ENCODE measurements around the gene AXL. TPM values are rescaled to one million over a fixed set of nuclear protein-coding genes. Genes with fewer than 3 reads are reported as not detected.

Gene AXL
- total and polyA plus RNA-seq, 10 donors, result 2.3 to 135 (median 61.5) TPM

DNA sequence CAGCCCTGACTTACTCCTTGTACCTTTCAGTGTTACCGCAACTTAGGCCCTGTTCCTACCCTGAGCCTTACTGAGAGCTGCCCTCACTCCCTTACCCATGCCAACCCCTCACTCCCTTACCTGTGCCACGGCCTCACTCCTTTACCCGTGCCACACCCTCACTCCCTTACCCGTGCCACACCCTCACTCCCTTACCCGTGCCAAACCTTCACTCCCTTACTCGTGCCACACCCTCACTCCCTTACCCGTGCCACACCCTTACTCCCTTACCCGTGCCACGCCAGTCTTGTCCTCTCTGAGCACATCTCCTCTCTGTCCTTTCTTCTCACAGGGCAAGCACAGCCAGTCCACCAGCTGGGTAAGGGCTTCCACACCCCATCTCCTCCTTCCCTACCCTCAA, 20.3 kb downstream of the AXL start:
- no peak for DNase-seq
- Histone ChIP-seq H3K4me1 (no peaks in the 10 kb centered on the region), H3K9me3 (no peaks in the 10 kb centered on the region), H3K4me3 (no peak overlapping the region), H3K36me3 (peaks cover 0 to 60% (median 0%) of the 10 kb centered on the region in 6 donors), H3K27me3 (replicated peaks in 1 of 7) (no peaks in the 10 kb centered on the region), H3K27ac (no peak overlapping the region)
- 80 to 92% (median 82%) methylated on average over 9 of the region's 9 CpGs for WGBS, 5 donors
- intact Hi-C loops (cut with DNase I; ENCODE audit: low total_unique reads), result no loop called here
- TF ChIP-seq POLR2A (IDR thresholded peaks at IDR 0.05) (no peak), POLR2AphosphoS5 (IDR thresholded peaks at IDR 0.05) (no peak), CTCF (IDR thresholded peaks at IDR 0.05 in 8 of 11, conservative IDR thresholded peaks at IDR 0.05 in 3 of 11) (no peak)

GRCh38 chr19:41239961-41240574, 21.0 kb downstream of the AXL start:
- H3K36me3 ChIP-seq, result peaks cover 0 to 67% (median 0%) of the 10 kb centered on the region in 6 donors
- 60 to 97% (median 88%) methylated on average over 2 of the region's 2 CpGs for WGBS, 5 donors

DNA sequence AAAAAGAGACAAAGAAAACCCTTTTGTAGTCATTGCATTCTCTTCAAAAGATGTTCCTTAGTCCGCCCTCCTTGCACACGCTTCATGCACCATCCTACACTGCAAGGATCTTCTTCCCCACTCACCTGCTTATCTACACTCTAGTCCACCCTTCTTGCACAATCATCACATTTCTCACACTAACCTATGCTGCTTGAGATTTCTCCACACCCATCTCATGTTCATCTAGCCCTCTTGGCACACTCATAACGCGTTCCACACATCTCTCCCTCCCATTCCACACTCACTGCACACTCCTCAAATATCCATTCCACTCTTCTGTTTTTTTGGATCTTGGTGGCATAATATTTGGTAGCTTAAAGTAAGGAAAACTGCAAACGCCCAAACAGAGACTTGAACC, 22.8 kb downstream of the AXL start:
- H3K36me3 ChIP-seq, result peaks cover 0 to 83% (median 0%) of the 10 kb centered on the region in 6 donors
- H3K4me3 ChIP-seq, result no peak overlapping the region
- H3K9me3 ChIP-seq, result no peaks in the 10 kb centered on the region
- intact Hi-C loops (cut with DNase I; ENCODE audit: low total_unique reads), result no loop called here
- no peaks in the 10 kb centered on the region for H3K27me3 ChIP-seq (replicated peaks in 1 of 7)
- DNase-seq, result no peak
- 73 to 89% (median 83%) methylated on average over 5 of the region's 5 CpGs for WGBS, 5 donors
- TF ChIP-seq POLR2A (IDR thresholded peaks at IDR 0.05) (no peak), POLR2AphosphoS5 (IDR thresholded peaks at IDR 0.05) (no peak), CTCF (IDR thresholded peaks at IDR 0.05 in 8 of 11, conservative IDR thresholded peaks at IDR 0.05 in 3 of 11) (no peak)
- H3K27ac ChIP-seq, result no peak overlapping the region
- H3K4me1 ChIP-seq, result no peaks in the 10 kb centered on the region

More at GRCh38 chr19:41239961-41240574, 21.0 kb downstream of the AXL start:
- Histone ChIP-seq H3K4me1 (no peaks in the 10 kb centered on the region), H3K4me3 (no peak overlapping the region), H3K27me3 (replicated peaks in 1 of 7) (no peaks in the 10 kb centered on the region), H3K9me3 (no peaks in the 10 kb centered on the region), H3K27ac (no peak overlapping the region)
- no peak for DNase-seq
- intact Hi-C loops (cut with DNase I; ENCODE audit: low total_unique reads), result no loop called here
- no peak for TF ChIP-seq CTCF (IDR thresholded peaks at IDR 0.05 in 8 of 11, conservative IDR thresholded peaks at IDR 0.05 in 3 of 11)
- TF ChIP-seq POLR2A (IDR thresholded peaks at IDR 0.05), result no peak
- no peak for TF ChIP-seq POLR2AphosphoS5 (IDR thresholded peaks at IDR 0.05)

- H3K27ac ChIP-seq, result no peak overlapping the region
- no peaks in the 10 kb centered on the region for H3K27me3 ChIP-seq (replicated peaks in 1 of 7)
- WGBS, 5 donors, result 73 to 85% (median 78%) methylated on average over 4 of the region's 4 CpGs
- H3K4me1 ChIP-seq, result no peaks in the 10 kb centered on the region
- TF ChIP-seq CTCF (IDR thresholded peaks at IDR 0.05 in 8 of 11, conservative IDR thresholded peaks at IDR 0.05 in 3 of 11), result no peak
- no peak for TF ChIP-seq POLR2AphosphoS5 (IDR thresholded peaks at IDR 0.05)
- TF ChIP-seq POLR2A (IDR thresholded peaks at IDR 0.05), result no peak
- peaks cover 0 to 83% (median 0%) of the 10 kb centered on the region in 6 donors for H3K36me3 ChIP-seq
- no peaks in the 10 kb centered on the region for H3K9me3 ChIP-seq
- no peak for DNase-seq
- intact Hi-C loops (cut with DNase I; ENCODE audit: low total_unique reads), result no loop called here
- no peak overlapping the region for H3K4me3 ChIP-seq
These were observed 25.1 kb downstream of the AXL start for GRCh38 chr19:41244117-41244516.
